Measurements from ENCODE around the gene TMBIM6.

TMBIM6 gene

DNA sequence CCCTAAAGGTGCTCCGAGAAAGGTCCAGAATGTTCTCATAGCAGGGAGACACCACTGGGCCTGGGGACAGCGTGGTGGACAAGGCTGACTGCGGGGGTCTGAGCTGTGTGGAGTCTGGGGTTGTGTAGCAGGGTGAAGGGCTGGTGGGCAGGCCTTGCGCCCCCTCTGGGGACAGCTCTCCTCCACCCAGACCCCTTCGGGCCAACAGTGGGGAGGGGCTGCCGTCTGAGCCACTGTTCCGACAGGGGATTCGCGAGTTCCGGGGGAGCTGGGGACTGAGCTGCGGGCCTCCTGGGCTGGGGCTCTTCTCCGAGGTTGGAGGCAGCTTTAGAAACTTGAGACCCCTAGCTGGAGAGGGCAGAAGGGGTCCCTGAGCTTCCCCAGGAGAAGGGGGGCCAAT lies 54.8 kb downstream of the TMBIM6 start:
- in situ Hi-C loops (cut with MboI; ENCODE audit: low sequenced_read_pairs) = no loop called here

DNA sequence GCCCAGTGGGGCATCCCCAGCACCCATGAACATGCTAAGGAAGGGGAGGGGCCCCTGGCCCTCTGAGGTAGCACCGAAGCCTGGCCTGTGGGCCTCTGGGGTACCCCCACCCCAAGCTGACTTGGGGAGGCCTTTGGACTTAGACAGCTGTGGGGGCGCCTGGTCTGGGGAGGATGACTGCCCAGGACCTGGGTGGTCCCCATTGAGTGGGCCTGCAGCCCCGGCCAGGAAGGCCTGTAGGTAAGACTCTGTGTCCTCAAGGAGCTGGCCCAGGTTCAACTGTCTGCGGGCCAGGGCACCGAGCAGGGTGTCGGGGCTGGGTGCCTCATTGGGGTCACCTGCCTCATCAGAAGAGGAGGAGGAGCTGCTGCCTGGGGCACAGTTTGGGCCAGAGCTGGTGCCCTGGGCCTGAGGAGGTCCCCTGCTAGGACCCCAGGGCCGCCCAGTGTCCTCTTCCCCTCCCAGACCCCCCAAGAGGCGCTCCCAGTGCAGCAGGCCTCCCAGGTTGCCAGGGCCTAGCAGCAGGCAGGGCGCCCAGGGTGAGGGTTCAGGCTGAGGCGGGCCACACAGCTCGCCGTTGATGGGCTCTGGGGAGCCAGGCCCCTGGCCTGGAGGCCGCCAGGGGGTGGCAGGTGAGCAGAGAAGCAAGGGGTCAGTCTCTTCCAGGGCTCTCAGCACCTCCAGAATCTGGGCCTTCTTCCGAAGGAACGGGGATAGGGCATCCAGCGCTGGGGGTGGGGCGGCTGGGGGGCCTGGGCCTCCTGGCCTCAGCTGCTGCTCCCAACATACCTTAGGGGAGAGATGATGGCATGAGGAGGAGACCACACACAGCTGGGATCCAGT lies 55.5 kb downstream of the TMBIM6 start:
- in situ Hi-C loops (cut with MboI; ENCODE audit: low sequenced_read_pairs) = no loop called here

GRCh38 chr12:49797449-49797776 lies 56.1 kb downstream of the TMBIM6 start:
- in situ Hi-C loops (cut with MboI; ENCODE audit: low sequenced_read_pairs) = no loop called here

DNA sequence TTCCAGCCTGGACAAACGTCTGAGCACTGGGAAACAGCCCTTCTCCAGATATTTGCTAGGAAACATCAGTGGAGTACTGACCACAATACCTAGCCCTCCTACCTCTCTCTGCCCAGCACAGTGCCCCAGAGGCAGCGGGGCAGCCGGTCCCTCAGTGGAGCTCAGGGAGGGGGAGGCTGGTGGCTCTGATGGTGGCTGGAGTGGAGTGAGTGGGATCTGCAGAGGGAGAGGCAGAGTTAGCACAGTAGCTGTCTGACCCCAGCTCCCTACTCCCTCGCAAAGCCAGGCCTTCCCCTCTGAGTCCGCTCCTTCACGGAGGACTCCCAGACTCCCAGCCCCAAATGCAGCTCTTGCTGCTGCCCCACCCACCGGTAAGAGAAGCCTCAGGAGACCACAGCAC lies 56.9 kb downstream of the TMBIM6 start:
- in situ Hi-C loops (cut with MboI; ENCODE audit: low sequenced_read_pairs) = no loop called here

DNA sequence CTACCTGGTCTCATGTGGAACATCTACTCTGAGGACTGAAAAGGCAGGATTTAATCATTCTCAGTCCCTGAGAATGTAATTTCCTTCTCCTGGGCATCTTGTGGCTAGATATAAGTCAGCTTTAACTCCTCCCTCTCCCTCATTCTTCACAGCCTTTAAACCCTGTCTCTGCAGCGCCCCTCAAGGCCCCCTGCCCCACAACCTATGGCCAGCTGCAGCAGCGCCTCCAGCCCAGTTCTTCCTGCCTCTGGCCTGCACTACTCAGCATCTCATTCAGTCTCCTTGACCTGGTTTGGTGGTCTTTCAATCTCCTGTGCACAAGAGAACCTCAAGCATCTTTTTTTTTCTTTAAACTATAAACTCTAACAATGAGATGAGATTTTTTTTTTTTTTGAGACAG lies 57.6 kb downstream of the TMBIM6 start:
- in situ Hi-C loops (cut with MboI; ENCODE audit: low sequenced_read_pairs) = no loop called here

- in situ Hi-C loops (cut with MboI; ENCODE audit: low sequenced_read_pairs) = no loop called here
Measured at GRCh38 chr12:49800421-49801140, 59.2 kb downstream of the TMBIM6 start.

DNA sequence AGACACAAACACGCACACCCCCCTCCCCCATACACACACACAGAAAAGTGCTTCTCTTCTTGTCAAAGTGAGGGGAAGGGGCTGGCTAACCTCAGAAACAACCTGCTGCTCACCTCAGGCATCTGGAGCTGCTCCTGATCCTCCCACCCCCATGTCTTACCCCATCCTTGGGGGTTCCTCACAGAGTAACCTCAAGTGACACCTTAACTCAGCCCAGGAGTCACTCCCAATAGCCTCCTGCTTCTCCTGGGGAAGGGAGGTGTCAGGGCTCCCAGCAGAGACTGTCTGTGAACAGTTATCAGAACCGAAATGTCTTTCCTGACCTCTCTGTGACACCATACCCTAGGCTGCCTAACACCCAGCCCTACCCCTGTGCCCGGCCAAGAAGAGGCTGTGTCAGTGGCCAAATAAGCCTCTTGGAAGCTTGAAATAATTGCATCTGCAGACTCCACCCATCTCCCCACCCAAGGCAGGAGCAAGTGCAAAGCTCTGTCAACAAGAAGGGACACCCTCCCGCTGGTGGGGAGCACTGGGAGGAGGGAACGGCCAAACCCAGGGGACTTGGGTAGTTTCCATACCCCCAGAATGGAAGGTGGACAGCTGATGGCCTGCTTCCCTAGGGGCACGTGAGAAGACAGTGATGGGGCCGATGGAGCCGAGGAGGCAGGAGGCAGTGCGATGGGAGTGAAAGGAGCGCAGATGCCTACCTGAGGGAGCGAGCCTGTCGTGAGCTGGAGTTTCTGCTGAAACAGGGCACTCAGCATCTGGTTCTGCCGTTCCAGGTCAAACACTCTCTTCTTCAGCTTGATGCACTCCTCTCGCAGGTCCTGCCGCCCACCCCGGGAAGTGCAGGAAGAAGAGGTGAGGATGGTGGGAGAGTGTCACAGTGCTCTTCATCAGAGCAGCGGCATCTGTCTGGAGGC lies 60.0 kb downstream of the TMBIM6 start:
- in situ Hi-C loops (cut with MboI; ENCODE audit: low sequenced_read_pairs) = no loop called here

DNA sequence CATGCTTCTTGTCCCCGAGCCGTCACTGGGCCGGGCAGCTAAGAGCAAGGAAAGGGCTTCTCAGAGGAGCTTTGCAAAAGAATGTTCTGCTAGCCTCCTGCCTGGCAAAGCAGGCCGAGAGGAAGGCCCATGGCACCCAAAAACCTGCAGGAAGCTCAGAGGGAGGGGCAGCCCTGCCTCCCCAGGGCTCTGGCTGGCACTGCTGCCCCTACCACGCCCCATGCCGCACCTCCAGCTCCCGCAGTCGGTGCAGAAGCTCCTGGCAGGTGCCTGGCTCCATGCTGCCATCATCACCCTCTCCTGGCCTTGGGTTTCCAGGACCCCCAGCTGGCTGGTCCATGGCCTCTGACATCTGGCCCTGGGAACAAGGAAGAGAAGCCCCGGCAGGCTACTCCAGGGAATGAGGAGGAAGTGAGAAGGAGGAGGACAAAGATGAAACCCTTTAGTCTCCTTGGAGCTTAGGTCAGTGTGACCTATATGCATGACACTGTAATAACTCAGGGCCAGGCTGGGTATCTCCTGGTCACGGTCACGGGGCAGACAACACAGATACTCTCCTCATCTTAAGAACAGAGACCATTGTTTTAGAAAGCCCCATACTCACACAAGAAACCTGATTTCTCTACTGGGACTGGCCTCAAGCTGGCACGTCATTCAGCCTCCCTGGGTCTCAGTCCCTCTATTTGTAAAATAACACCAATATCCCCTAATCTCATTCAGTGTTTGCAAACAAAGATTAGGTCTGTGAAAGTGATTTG lies 62.5 kb downstream of the TMBIM6 start:
- in situ Hi-C loops (cut with MboI; ENCODE audit: low sequenced_read_pairs) = no loop called here

DNA sequence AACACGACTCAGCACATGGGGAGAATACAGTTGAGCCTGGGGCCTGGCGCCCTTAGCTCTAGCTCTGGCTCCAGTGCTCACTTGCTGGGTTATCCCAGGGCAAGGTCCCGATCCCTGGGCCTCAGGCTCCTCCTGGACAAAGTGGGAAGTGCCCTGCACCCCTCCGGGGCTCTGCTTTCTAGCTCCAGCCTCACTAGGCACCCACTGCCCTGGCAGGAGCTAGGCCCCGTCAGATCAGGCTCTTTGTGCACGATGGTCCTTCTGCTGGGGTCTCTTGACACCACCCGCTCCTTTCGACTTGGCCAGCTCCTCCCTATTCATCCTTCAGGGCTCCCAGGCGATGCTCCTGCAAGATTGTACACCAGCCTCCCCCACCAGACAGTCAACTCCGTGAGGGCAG lies 63.5 kb downstream of the TMBIM6 start:
- in situ Hi-C loops (cut with MboI; ENCODE audit: low sequenced_read_pairs) = no loop called here

DNA sequence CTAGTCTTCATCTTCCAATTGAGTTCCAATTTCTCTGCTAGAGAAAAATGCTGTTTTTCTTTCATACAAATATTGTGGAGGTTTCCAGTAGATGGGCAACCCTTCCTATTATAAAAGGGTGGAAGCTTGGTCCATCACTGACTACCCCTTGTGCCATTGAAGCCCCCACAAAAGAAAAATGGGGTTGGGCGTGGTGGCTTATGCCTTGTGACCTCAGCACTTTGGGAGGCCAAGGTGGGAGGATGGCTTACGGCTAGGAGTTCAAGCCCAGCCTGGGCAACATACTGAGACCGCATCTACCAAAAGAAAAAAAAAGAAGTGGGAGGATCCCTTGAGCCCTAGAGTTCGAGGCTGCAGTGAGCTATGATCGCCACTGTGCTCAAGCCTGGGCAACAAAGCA lies 64.1 kb downstream of the TMBIM6 start:
- in situ Hi-C loops (cut with MboI; ENCODE audit: low sequenced_read_pairs) = no loop called here

- in situ Hi-C loops (cut with MboI; ENCODE audit: low sequenced_read_pairs) = no loop called here
Measured at GRCh38 chr12:49806321-49806813, 65.0 kb downstream of the TMBIM6 start.

- in situ Hi-C loops (cut with MboI; ENCODE audit: low sequenced_read_pairs) = no loop called here
Measured at GRCh38 chr12:49806877-49807276, 65.5 kb downstream of the TMBIM6 start.

GRCh38 chr12:49807991-49808580 lies 66.7 kb downstream of the TMBIM6 start:
- in situ Hi-C loops (cut with MboI; ENCODE audit: low sequenced_read_pairs) = no loop called here

GRCh38 chr12:49808686-49809380 lies 67.5 kb downstream of the TMBIM6 start:
- in situ Hi-C loops (cut with MboI; ENCODE audit: low sequenced_read_pairs) = no loop called here

GRCh38 chr12:49809381-49809905 lies 68.1 kb downstream of the TMBIM6 start:
- in situ Hi-C loops (cut with MboI; ENCODE audit: low sequenced_read_pairs) = no loop called here

- in situ Hi-C loops (cut with MboI; ENCODE audit: low sequenced_read_pairs) = no loop called here
Measured at GRCh38 chr12:49809906-49810389, 68.6 kb downstream of the TMBIM6 start.

- in situ Hi-C loops (cut with MboI; ENCODE audit: low sequenced_read_pairs) = no loop called here
Measured at GRCh38 chr12:49811136-49811535, 69.8 kb downstream of the TMBIM6 start.

DNA sequence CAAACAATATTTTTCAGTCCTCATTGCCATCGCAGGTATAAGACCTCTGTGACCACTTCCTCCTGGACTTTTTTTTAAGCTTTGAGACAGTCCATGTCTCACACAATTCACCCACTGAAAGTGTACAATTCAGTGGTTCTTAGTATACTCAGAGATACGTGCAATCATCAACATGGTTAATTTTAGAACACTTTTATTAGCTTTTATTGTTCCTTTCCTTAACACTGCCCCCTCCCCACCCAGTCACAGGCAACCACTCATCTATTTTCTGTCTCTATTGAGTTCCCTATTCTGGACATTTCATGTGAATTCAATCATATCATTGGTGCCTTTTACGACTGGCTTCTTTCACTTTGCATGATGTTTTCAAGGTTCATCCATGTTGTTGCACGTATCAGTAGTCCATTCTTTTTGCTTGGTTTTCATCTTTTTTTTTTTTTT lies 70.6 kb downstream of the TMBIM6 start:
- in situ Hi-C loops (cut with MboI; ENCODE audit: low sequenced_read_pairs) = no loop called here

GRCh38 chr12:49813131-49813530 lies 71.8 kb downstream of the TMBIM6 start:
- in situ Hi-C loops (cut with MboI; ENCODE audit: low sequenced_read_pairs) = no loop called here

All from hTERT RPE-1 (cell line).